ENCODE data around the gene TVP23B.
"Not testable (repeated sequence)": the region's sequence is repeated elsewhere in the genome, so short reads cannot be mapped to it uniquely, and the experiment has no call there.

- not testable (repeated sequence) for TF ChIP-seq CTCF, POLR2A (IDR thresholded peaks at IDR 0.05)
Measured at GRCh38 chr17:18770572-18770971, 10.4 kb upstream of the TVP23B start.

Measured in uterus (tissue), 2 donors.